HG03097 (cell line): ENCODE data around the gene CDC42BPA.
"Not testable (repeated sequence)": the region's sequence is repeated elsewhere in the genome, so short reads cannot be mapped to it uniquely, and the experiment has no call there.

Experiments
- ATAC-seq: cut with Tn5 transposase; IDR thresholded peaks from one replicate; pipeline ENCODE4 v1.9.1; 2021; ENCODE audit not compliant: unreplicated experiment, low FRiP score

The CDC42BPA gene

GRCh38 chr1:227308367-227309336, 9.6 kb downstream of the CDC42BPA start:
- ATAC-seq, result no peak

- ATAC-seq, result no peak
Measured at GRCh38 chr1:227306689-227307088, 11.6 kb downstream of the CDC42BPA start.

- no peak for ATAC-seq
Measured at GRCh38 chr1:227305894-227306626, 12.2 kb downstream of the CDC42BPA start.

GRCh38 chr1:227304665-227305064, 13.6 kb downstream of the CDC42BPA start:
- ATAC-seq, result no peak

GRCh38 chr1:227303662-227304061, 14.6 kb downstream of the CDC42BPA start:
- ATAC-seq, result no peak

- ATAC-seq, result no peak
Measured at GRCh38 chr1:227300682-227301081, 17.6 kb downstream of the CDC42BPA start.

GRCh38 chr1:227299688-227300087, 18.6 kb downstream of the CDC42BPA start:
- no peak for ATAC-seq

GRCh38 chr1:227299241-227299627, 19.1 kb downstream of the CDC42BPA start:
- no peak for ATAC-seq

GRCh38 chr1:227298512-227299240, 19.6 kb downstream of the CDC42BPA start:
- ATAC-seq, result no peak

- no peak for ATAC-seq
Measured at GRCh38 chr1:227297073-227297793, 21.1 kb downstream of the CDC42BPA start.

- ATAC-seq, result no peak
Measured at GRCh38 chr1:227295609-227296008, 22.7 kb downstream of the CDC42BPA start.

GRCh38 chr1:227285745-227286144, 32.5 kb downstream of the CDC42BPA start:
- ATAC-seq, result no peak

GRCh38 chr1:227281371-227281770, 36.9 kb downstream of the CDC42BPA start:
- ATAC-seq, result no peak

- no peak for ATAC-seq
Measured at GRCh38 chr1:227280836-227281235, 37.5 kb downstream of the CDC42BPA start.

GRCh38 chr1:227276156-227276693, 42.1 kb downstream of the CDC42BPA start:
- not testable (repeated sequence) for ATAC-seq

GRCh38 chr1:227273557-227273956, 44.7 kb downstream of the CDC42BPA start:
- ATAC-seq, result no peak

GRCh38 chr1:227272428-227272827, 45.9 kb downstream of the CDC42BPA start:
- ATAC-seq, result no peak

- no peak for ATAC-seq
Measured at GRCh38 chr1:227270554-227270953, 47.7 kb downstream of the CDC42BPA start.

GRCh38 chr1:227268943-227269342, 49.3 kb downstream of the CDC42BPA start:
- ATAC-seq, result no peak

- no peak for ATAC-seq
Measured at GRCh38 chr1:227265891-227266290, 52.4 kb downstream of the CDC42BPA start.
